ENCODE data around the gene SFSWAP.
"Not testable (repeated sequence)": the region's sequence is repeated elsewhere in the genome, so short reads cannot be mapped to it uniquely, and the experiment has no call there.

The SFSWAP gene

DNA sequence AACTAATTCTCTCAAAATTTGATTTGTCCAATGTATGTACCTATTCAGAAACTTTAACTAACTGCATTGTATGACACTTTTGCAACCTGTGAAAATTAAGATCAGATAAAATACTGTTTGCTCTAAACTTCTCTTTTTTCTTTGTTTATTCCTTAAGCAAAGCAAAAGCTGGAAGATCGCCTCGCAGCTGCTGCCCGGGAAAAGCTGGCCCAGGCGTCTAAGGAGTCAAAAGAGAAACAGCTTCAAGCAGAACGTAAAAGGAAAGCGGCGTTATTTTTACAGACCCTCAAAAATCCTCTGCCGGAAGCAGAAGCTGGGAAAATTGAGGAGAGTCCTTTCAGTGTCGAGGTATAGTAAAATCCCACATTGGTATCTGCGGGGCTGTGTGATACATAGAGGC is 55.1 kb downstream of the SFSWAP start:
- DNase-seq = no peak

- DNase-seq = no peak
These were observed 55.7 kb downstream of the SFSWAP start for GRCh38 chr12:131766382-131767107.

- no peak for DNase-seq
These were observed 59.2 kb downstream of the SFSWAP start for GRCh38 chr12:131770120-131770519.

- no peak for DNase-seq
These were observed 61.1 kb downstream of the SFSWAP start for GRCh38 chr12:131771965-131772364.

DNA sequence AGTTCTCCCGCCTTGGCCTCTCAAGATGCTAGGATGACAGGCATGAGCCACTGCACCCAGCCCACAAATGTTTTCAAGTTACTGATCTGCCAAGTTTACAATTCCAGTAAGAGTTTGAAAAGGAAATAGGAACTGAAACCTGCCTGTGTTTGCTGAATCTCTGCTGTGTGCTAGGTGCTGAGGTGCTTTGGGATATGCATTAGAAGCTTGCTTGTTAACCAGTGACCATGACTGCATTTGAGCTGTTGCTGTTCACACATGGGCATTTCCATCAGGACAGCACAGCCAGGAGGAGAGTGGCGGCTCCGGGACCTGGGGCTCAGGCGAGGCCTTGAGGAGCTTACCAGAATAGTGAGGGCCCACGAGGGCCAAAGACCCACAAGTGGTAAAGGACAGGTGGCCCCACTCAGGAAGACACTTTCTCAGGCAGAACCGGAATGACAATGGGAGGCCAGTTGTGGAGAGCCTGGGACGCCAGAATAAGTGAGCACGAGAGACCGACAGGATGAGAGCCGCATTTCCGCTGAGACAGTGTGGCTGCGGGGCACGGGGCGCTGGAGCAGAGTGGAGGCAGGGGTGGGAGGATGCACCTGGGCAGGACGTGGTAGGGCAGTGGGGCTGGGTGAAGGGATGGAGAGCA is 62.8 kb downstream of the SFSWAP start:
- no peak for DNase-seq

DNA sequence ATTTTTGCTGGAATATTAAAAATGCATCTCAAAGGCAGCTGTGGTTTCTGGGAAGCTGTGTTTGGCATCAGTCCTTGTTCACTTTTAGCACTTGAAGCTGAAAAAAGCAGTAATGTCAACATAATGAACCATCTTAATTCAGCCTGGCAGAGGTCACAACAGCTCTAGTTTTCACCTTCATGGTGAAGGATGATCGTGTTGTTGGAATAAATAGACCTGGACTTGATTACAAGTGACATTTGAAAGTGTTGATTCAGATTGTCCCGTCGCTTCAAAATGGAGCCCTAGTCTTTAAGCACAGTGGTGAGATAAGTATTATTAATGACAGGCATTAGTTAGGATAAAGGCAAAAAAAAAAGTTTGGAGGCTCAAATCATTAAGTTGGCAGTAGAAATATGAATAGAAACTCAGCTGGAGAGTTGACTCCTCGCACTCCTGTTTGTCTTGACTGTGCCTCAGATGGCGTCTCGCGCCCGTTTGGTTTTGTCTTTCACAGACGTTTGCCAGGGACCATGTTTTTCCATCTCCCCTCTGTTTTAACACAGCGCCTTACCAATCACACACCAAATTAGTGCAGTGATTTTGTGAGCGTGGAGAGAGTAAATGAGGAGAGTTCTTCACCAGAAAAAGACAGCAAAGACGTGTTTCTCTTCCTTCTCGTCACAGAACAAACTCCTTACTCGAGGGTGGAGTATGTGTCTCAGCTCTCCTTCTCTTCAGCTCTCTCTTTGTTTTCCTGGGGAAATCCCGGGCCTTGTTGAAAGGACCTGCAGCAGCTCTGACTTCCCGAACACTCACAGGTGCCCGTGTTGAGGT is 63.9 kb downstream of the SFSWAP start:
- DNase-seq = no peak

DNA sequence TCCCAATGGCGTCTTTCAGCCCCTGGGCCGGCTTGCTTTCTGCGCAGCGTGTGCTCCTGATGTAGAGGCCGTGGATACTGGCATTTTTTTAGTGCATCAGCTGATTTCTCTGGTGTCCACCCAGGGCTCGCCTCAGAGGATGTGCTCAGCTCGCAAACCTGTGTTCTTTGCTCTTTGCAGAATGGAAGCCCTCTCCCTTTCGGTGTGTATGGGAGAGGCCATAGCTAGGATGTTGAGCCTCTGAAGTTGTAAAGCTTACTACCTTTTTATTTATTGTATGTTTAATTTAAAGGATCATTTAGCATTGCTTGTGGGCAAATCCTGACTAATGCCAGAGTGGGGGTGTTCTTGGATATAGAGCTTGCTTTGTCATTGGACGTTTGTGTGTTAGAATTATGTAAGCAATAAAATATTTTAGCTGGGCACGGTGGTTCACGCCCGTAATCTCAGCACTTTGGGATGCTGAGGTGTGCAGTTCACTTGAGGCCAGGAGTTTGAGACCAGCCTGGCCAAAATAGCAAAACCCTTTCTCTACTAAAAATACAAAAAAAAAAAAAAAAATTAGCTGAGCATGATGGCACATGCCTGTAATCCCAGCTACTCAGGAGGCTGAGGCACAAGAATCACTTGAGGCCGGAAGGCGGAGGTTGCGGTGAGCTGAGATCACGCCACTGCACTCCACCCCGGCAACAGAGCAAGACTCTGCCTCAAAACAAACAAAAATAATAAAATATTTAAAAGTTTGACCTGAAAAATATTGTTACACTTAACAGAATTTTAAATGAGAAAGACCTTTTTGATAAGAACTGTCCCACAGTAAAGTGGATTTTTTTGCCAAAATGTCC is 64.7 kb downstream of the SFSWAP start:
- DNase-seq = no peak

DNA sequence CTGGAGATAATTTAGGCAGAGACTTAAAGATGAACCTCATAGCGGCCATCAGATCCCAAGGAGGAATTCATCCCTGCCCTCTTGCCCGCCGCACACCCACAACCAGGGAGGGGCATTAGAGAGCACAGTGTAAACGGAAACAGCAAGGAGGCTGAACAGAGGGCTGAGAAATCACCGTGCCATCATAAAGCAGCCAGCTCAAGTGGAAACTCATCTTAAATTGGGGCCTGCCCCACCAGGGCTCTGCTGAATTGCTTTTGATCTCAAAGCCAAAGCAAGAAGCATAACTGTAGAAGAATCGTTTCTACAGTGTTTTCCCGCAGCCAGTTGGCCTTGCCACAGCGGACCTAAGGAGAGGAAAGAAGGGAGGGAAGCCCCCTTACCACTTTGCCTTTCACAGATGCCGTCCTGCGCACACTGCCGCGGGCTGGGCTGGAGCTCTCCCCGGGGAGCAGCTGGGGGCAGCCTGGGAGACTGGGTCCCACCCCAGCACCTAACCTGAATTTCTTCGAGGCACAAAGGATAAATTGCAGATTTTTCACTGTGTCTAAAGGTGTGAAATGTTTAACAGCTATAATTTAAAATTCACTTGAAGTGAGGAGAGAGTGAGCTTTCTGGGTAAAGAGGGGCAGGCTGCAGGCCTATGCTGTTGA is 65.5 kb downstream of the SFSWAP start:
- no peak for DNase-seq

- not testable (repeated sequence) for DNase-seq
These were observed 66.4 kb downstream of the SFSWAP start for GRCh38 chr12:131777269-131777668.

- no peak for DNase-seq
These were observed 68.1 kb downstream of the SFSWAP start for GRCh38 chr12:131779027-131779426.

- no peak for DNase-seq
These were observed 71.2 kb downstream of the SFSWAP start for GRCh38 chr12:131782061-131782460.

DNA sequence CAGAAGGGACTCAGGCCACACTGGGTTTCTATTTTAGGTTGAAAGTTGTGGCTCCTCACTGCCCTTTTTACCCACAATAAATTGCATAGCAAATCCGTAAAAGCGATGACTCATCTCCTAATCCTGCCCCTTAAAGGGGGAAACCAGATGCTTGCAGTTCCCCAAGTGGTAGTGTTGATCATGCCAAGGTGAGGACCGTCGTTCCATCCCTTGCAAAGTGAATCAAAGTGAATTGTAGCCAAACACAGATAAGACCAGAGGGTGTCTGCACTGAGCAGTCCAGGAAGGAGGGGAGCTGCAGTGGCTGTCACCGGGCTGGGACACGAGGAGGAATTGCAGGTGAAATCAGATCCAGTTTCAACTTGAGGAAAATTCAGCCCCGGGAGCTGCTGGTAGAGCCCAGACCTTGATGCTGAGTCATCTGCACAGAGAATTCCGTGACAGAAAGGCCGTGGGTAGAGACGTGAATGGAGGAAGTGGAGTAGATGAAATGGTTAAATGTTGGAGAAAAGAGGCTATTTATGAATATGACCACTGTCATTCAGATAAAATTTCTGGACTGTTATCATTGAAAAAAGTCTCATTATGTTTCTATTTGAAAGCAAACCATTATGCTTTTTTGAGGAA is 73.1 kb downstream of the SFSWAP start:
- DNase-seq = no peak

GRCh38 chr12:131784909-131785762 is 74.2 kb downstream of the SFSWAP start:
- DNase-seq = no peak

DNA sequence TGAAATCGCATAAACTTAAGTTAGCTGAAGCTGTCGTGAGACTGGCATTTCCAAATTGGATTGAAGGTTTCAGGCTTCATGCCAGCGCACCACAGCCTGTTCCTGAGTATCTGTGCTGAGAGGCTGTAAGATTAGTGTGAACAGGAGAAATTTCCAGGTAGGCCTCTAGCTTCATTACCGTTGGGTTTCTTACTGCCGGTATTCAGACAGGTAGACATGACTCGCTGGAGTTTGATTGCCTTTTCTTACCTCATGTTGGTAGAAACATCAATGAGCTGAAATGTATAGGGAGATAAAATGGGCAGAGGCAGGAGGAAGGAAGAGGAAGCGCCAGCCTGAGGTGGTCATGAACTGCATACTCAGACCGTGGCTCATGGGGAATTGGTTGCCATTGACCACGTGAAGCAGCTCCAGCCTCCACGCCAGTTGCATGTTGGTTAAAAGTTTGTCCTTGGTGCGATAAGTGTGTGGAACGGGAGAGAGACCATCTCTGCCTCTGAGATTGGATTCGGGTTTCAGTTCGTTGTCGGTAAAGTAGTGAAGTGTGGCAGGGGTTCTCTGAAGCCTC is 75.0 kb downstream of the SFSWAP start:
- no peak for DNase-seq

- no peak for DNase-seq
These were observed 75.4 kb downstream of the SFSWAP start for GRCh38 chr12:131786331-131786730.

- DNase-seq = no peak
These were observed 76.3 kb downstream of the SFSWAP start for GRCh38 chr12:131787143-131787660.

- no peak for DNase-seq
These were observed 77.2 kb downstream of the SFSWAP start for GRCh38 chr12:131788070-131788469.

- no peak for DNase-seq
These were observed 78.7 kb downstream of the SFSWAP start for GRCh38 chr12:131789638-131790037.

DNA sequence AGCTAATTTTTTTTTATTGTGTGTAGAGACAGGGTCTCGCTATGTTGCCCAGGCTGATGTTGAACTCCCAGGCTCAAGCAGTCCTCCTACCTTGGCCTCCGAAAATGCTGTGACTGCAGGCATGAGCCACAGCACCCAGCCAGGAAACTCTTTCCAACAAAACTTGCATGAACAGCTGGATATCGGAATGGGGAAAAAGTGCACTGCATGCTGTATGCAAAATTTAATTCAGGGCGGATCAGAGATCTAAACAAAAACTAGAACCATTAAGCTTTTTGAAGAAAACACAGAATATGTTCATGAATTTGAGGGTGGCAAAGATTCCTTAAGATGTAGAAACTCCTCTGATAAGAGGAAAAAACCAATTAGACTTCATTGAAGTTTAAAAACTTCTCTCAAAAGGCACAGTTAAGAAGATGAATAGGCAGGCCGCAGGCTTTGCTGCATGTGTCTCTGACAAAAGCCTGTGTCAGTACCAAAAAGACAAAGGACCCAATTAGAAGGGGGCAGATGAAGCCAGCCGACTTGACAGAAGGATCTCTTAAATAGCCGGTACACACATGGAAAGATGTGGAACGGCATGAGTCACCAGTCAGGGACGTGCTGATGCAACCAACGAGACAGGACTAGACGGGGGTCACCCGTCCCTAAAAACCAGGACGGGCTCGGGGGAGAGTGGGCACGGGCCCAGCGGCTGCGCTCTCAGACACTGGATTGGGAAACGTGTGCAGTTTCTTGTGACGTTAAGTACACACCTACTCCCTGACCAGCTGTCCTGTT is 82.5 kb downstream of the SFSWAP start:
- DNase-seq = no peak
